Glutamatergic neuron (in vitro differentiated cells): ENCODE results near the gene BABAM2. TPM values are rescaled to one million over a fixed set of nuclear protein-coding genes. Genes with fewer than 3 reads are reported as not detected.

Experiments used
- DNase-seq: peaks from one replicate; pipeline ENCODE4 v3.0.0; 2022
- H3K27ac Mint-ChIP-seq: one replicate; pipeline ENCODE4 v1.8.0; 2020; ENCODE audit warnings: mild to moderate bottlenecking, mixed read lengths, inconsistent platforms; ENCODE audit not compliant: unreplicated experiment
- H3K27me3 Mint-ChIP-seq: one replicate; pipeline ENCODE4 v1.8.0; 2020; ENCODE audit warnings: mild to moderate bottlenecking, moderate library complexity, mixed read lengths, inconsistent platforms; ENCODE audit not compliant: unreplicated experiment
- H3K36me3 Mint-ChIP-seq: one replicate; pipeline ENCODE4 v1.8.0; 2020; ENCODE audit warnings: mild to moderate bottlenecking, mixed read lengths, inconsistent platforms; ENCODE audit not compliant: unreplicated experiment
- H3K4me1 Mint-ChIP-seq: one replicate; pipeline ENCODE4 v1.8.0; 2020; ENCODE audit warnings: mild to moderate bottlenecking, low read depth, mixed read lengths, inconsistent platforms; ENCODE audit not compliant: unreplicated experiment
- H3K4me3 Mint-ChIP-seq: one replicate; pipeline ENCODE4 v1.8.0; 2020; ENCODE audit warnings: mild to moderate bottlenecking, mixed read lengths, inconsistent platforms; ENCODE audit not compliant: unreplicated experiment
- H3K9me3 Mint-ChIP-seq: one replicate; pipeline ENCODE4 v1.8.0; 2020; ENCODE audit warnings: mild to moderate bottlenecking, moderate library complexity, mixed read lengths, inconsistent platforms; ENCODE audit not compliant: unreplicated experiment
- CTCF ChIP-seq: fragments of 200-600 bp; sonication (generic); IDR thresholded peaks from one replicate; pipeline ENCODE4 v1.5.0; 2021; ENCODE audit not compliant: partially characterized antibody, unreplicated experiment
- total RNA-seq: library from RNA; stranded (reverse); fragmentation: NEBNext Ultra II Directional; extraction: Animal tissue kit (Norgen Biotek cat#: 25700); gene quantifications from one replicate; pipeline ENCODE4 v1.2.1, GENCODE V29; 2021; ENCODE audit not compliant: unreplicated experiment

BABAM2 gene
- total RNA-seq, 1 donor from 2014 or later = 29.9 TPM

- Mint-ChIP-seq H3K36me3 (no peaks in the 10 kb centered on the region), H3K4me1 (no peaks in the 10 kb centered on the region), H3K27me3 (no peaks in the 10 kb centered on the region), H3K27ac (no peak overlapping the region), H3K4me3 (no peak overlapping the region), H3K9me3 (no peaks in the 10 kb centered on the region)
- no peak for DNase-seq
- no peak for TF ChIP-seq CTCF
Observed at GRCh38 chr2:27940090-27940671, 49.7 kb downstream of the BABAM2 start.

- no peaks in the 10 kb centered on the region for H3K9me3 Mint-ChIP-seq
Observed at GRCh38 chr2:27940982-27941381, 50.5 kb downstream of the BABAM2 start.

GRCh38 chr2:27942612-27943547, 52.4 kb downstream of the BABAM2 start:
- no peak for DNase-seq
- Mint-ChIP-seq H3K36me3 (no peaks in the 10 kb centered on the region), H3K4me1 (no peaks in the 10 kb centered on the region), H3K27ac (no peak overlapping the region), H3K9me3 (no peaks in the 10 kb centered on the region), H3K4me3 (no peak overlapping the region), H3K27me3 (peaks cover 1% of the 10 kb centered on the region)
- TF ChIP-seq CTCF = no peak

More at GRCh38 chr2:27940982-27941381, 50.5 kb downstream of the BABAM2 start:
- no peaks in the 10 kb centered on the region for H3K4me1 Mint-ChIP-seq
- no peak for TF ChIP-seq CTCF
- H3K36me3 Mint-ChIP-seq = no peaks in the 10 kb centered on the region
- no peak overlapping the region for H3K4me3 Mint-ChIP-seq
- no peaks in the 10 kb centered on the region for H3K27me3 Mint-ChIP-seq
- no peak overlapping the region for H3K27ac Mint-ChIP-seq
- no peak for DNase-seq

- no peaks in the 10 kb centered on the region for H3K36me3 Mint-ChIP-seq
- no peak overlapping the region for H3K4me3 Mint-ChIP-seq
- H3K4me1 Mint-ChIP-seq = no peaks in the 10 kb centered on the region
- DNase-seq = no peak
- H3K9me3 Mint-ChIP-seq = no peaks in the 10 kb centered on the region
- TF ChIP-seq CTCF = no peak
- no peak overlapping the region for H3K27ac Mint-ChIP-seq
- H3K27me3 Mint-ChIP-seq = peaks cover 1% of the 10 kb centered on the region
Observed at GRCh38 chr2:27946530-27947060, 56.1 kb downstream of the BABAM2 start.
